NT2/D1 (cell line): ENCODE results near the gene COLEC11.

Experiments
- SUZ12 ChIP-seq: IDR thresholded peaks from 2 replicates; pipeline ENCODE4 v1.6.1; 2011; ENCODE audit not compliant: insufficient read length, insufficient read depth; ENCODE audit errors: extremely low read depth
- YY1 ChIP-seq: IDR thresholded peaks from 2 replicates; pipeline ENCODE4 v1.6.1; 2011; ENCODE audit not compliant: insufficient read length, insufficient read depth
- ZNF274 ChIP-seq: IDR thresholded peaks from 2 replicates; pipeline ENCODE4 v1.6.1; 2011; ENCODE audit warnings: mild to moderate bottlenecking, low read depth, low read length

DNA sequence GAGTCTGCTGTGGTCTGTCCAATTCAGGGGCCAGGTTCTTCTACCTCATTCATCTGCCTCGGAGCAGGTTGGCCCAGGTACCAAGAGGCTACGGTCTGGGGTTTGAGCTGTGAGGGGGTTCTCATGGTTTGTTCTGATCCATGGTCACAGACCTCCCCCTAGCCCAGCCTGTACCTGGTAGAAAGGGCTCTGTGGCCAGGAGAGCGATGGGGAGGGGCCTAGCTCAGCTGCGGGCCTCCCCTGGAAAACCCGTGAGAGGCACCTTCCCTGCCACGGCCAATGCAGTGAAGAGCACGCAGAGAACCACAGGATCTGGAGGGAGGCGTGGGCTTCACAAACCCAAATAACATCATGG is 43.5 kb downstream of the COLEC11 start:
- no peak for TF ChIP-seq YY1
- no peak for TF ChIP-seq ZNF274
- no peak for TF ChIP-seq SUZ12
